ENCODE data around the gene TTC6.

TTC6 gene

DNA sequence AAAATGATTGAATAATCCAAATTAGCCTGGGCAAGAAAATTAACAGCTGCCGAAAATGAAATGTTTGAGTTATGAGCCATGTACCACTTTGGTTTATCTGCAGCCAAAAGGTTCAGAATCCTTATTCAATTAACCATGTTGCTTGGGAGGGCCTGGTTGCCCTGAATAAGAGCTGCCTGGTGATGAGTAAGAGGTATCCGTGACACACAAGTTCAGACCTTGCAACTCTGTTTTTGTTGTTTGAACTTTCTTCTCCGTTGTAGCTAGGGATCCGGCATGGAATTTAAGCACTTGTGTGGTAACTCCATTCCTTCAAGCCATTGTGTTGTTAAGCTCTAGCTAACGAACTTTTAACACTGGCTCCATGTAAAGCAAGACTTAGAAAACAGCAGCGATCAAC is 36.0 kb upstream of the TTC6 start:
- TF ChIP-seq, protein P1, sequence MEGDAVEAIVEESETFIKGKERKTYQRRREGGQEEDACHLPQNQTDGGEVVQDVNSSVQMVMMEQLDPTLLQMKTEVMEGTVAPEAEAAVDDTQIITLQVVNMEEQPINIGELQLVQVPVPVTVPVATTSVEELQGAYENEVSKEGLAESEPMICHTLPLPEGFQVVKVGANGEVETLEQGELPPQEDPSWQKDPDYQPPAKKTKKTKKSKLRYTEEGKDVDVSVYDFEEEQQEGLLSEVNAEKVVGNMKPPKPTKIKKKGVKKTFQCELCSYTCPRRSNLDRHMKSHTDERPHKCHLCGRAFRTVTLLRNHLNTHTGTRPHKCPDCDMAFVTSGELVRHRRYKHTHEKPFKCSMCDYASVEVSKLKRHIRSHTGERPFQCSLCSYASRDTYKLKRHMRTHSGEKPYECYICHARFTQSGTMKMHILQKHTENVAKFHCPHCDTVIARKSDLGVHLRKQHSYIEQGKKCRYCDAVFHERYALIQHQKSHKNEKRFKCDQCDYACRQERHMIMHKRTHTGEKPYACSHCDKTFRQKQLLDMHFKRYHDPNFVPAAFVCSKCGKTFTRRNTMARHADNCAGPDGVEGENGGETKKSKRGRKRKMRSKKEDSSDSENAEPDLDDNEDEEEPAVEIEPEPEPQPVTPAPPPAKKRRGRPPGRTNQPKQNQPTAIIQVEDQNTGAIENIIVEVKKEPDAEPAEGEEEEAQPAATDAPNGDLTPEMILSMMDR (conservative IDR thresholded peaks at IDR 0.05; ENCODE audit: low read depth, low read length), result no peak
- no peak overlapping the region for H3K4me3 ChIP-seq (ENCODE audit: low read length)
- no peak for DNase-seq (ENCODE audit: low read depth)

DNA sequence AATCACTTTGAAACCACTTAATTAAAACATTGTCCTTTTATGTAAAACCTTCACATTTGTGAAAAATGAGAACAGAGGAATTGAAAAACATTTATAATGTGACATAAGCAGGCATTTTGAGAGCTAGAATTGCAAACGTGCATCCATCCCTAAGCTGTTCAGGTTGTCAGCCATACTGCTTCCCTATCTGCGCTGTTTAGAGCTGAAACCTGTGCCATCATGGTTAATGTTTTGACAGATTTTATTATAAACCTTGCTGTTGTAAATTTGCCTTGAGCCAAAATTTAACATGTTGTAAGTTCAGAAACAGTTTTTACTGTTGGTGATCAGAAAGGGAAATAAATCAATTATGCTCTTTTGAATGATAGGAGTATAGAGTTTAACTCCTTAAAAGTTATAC is 32.2 kb upstream of the TTC6 start:
- no peak for DNase-seq (ENCODE audit: low read depth)
- TF ChIP-seq, protein P1 (conservative IDR thresholded peaks at IDR 0.05; ENCODE audit: low read depth, low read length), result no peak
- H3K4me3 ChIP-seq (ENCODE audit: low read length), result no peak overlapping the region

DNA sequence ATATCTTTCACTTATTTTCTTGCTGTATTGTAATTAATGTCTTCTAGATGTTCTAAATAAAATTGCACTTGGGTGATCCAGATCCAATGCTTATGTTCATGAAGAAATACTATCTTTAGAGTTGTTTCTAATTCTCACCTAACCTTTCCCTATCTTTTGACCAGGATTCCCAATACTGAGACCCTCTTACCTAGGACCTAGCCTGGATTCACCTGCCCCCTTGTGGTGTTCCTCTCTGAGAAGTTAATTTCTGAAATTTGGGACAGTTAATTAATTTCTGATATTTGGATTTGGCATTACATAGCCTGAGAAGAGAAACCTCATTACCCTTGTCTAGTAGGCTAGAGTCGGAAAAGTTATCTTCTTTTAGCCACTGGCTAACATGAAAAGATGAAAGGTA is 29.9 kb upstream of the TTC6 start:
- TF ChIP-seq, protein P1 (conservative IDR thresholded peaks at IDR 0.05; ENCODE audit: low read depth, low read length), result peak; percentile 41
- H3K4me3 ChIP-seq (ENCODE audit: low read length), result no peak overlapping the region
- no peak for DNase-seq (ENCODE audit: low read depth)

DNA sequence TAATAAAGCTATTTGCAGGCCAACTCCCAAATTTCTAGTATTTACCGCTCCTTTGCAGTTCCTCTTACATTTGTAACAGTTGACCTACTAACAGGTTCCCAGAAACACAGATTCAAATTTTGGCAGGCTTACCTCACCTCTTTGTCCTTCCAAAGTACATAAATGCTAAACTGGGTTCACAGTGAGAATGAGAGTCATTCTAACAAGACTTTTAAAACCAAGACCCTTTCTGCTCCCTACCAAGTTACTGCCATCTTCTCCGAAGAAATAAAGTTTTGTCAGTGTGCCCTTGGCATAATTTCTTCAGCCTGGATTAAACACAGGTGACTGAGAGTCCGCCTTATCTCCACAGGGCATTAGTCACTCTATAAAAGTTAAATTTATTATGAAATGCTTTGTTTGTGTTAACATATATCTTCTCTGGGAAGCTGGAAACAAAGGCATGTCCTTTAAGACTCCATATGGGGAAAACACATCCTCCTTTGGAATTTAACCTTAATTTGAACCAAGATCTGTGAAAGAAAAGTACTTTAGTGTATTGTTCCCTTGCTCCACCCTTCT is 28.5 kb upstream of the TTC6 start:
- H3K4me3 ChIP-seq (ENCODE audit: low read length), result no peak overlapping the region
- TF ChIP-seq, protein P1 (conservative IDR thresholded peaks at IDR 0.05; ENCODE audit: low read depth, low read length), result no peak
- DNase-seq (ENCODE audit: low read depth), result no peak

DNA sequence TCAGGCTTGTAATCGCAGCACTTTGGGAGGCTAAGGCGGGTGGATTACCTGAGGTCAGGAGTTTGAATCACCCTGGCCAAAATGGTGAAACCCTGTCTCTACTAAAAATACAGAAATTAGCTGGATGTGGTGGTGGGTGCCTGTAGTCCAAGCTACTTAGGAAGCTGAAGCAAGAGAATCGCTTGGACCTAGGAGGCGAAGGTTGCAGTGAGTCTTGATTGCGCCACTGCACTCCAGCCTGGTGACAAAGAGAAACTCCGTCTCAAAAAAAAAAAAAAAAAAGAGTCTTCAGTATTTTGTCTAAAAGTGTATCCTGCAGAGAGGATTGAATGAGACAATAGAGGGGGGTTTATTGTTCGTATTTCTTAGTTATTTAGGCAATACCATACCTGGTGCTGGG is 25.7 kb upstream of the TTC6 start:
- no peak overlapping the region for H3K4me3 ChIP-seq (ENCODE audit: low read length)
- TF ChIP-seq, protein P1 (conservative IDR thresholded peaks at IDR 0.05; ENCODE audit: low read depth, low read length), result no peak
- no peak for DNase-seq (ENCODE audit: low read depth)

DNA sequence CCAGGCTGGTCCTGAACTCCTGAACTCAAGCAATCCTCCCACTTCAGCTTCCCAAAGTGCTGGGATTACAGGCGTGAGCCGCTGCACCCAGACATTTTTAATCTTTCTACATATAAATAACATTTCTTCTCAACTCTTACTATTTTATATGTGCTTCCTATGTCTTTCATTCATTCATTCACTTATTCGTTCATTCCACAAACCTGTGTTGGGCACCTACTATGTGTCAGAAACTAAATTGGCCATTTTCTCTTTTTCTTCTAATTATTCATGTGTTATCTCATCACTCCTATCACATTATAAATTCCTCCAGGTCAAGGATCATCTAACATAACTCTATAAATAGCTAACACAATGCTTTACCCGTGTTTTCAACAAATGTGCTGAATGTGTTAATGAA is 24.0 kb upstream of the TTC6 start:
- TF ChIP-seq, protein P1 (conservative IDR thresholded peaks at IDR 0.05; ENCODE audit: low read depth, low read length), result no peak
- H3K4me3 ChIP-seq (ENCODE audit: low read length), result no peak overlapping the region
- DNase-seq (ENCODE audit: low read depth), result no peak

DNA sequence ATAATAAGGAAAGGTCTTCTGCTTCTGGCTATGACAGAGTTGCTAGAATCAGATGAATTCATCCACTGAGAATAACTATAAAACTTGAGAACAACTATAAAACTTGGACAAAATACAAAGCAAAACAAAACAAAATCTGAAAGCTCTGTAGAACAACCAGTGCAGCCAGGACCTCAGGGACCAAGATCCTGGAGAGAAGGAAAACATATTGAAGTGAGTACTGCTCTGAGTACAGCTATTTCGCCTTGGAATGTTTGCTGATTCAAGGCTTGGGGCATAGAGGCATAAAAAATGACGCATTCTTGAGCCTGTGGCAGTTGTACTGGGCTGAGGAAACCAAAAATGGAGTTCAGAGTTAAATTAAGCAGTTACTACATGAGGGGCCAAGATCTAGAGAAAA is 22.1 kb upstream of the TTC6 start:
- no peak for DNase-seq (ENCODE audit: low read depth)
- no peak overlapping the region for H3K4me3 ChIP-seq (ENCODE audit: low read length)
- TF ChIP-seq, protein P1 (conservative IDR thresholded peaks at IDR 0.05; ENCODE audit: low read depth, low read length), result no peak

All from retinal pigment epithelial cell (primary cell).